Pons (tissue), 1 donor: ENCODE measurements around the gene TMEM127.
A peak's percentile ranks its signal among the peaks of the same experiment; 100 is the strongest.
"Not testable (repeated sequence)": the region's sequence is repeated elsewhere in the genome, so short reads cannot be mapped to it uniquely, and the experiment has no call there.

Experiments used
- DNase-seq: peaks from one replicate; pipeline ENCODE4 v3.0.0-alpha.2; 2016; ENCODE audit warnings: low spot score

The TMEM127 gene

DNA sequence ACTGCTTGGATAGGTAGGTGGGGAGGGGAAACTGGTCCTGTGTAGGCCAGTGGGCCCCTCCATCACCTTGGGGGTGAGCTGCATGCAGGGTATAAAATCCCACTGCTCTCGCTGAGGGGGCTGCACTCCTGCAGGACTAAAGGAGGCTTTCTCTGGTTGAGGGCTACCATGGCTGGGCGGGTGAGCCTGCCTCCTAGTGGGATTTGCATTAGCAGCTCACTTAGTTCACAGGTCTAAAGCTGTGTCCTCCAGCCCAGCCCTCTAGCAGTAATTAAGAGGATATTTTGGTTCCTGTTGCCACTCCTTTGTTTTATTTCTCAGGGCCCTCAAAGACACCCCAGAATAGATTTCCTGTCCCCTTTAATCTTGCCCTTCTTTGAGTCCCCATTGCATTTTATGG lies 24.6 kb downstream of the TMEM127 start:
- DNase-seq = no peak

DNA sequence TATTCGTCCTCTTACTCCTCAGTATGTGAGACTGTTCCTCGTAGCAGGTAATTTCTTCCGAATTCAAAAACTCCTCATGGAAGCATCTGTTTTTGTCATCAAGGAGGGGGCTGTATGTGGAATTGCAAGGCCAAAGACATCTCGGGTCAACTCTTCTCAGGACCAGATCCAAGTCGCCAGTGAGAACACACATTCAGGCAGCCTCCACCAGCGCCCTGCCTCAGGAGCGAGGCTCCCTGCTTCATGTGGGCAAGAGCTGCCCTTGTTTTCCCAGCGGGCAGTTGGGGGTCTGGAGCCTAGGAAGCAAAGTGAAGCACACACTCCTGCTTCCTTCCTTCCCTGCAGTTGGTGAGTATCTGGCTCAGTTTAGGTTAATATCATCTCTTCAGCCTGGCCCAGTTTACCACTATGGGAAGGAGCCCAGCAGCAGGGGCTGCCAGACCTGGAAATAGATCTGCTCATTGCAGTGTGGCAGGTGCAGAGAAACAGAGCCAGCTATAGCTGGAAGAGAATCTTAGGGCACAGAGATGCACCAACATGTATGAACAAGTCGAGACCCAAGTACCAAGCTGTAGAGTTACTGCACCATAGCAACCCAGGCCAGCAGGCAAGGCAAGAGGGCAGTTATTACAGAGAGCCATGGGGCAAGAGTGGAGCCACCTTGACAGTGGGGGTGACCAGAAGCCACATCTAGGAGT lies 25.3 kb downstream of the TMEM127 start:
- no peak for DNase-seq

GRCh38 chr2:96239745-96240264 lies 26.0 kb downstream of the TMEM127 start:
- no peak for DNase-seq

DNA sequence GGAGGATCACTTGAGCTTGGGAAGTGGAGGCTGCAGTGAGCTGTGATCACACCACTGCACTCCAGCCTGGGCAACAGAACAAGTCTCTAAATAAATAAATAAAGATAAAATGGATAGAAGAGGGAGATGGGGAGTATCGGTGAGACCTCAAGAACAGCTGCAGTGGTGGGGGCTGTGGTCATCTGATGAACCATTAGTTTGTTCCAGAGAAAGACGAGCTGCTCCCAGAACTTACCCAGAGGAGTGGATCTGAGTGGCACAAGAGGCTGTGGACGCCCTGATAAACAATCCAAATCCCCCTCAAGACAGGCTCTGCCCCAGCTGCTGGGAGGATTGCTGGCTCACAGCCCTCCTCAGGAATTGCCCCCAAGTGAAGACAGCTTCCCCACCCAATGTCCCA lies 26.7 kb downstream of the TMEM127 start:
- DNase-seq = no peak

- no peak for DNase-seq
These were observed 27.5 kb downstream of the TMEM127 start for GRCh38 chr2:96238266-96238665.

DNA sequence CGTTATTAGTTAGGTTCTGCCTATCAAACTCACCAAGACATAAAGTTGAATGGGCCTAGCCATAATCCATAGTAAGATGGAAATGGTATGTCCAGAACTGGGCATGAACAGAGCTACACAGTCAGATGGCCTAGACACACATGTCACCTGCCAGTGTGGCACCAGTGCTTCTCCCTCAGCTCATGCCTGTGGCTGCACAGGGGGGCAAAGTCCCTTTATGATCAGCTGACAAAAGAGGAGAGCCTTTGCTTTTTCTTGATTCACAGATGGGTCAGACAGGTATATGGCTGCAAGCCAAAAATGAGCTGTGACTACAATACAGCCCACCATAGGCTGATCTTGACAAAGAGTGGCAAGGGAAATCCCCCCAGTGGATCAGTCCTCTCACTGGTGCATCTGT lies 28.9 kb downstream of the TMEM127 start:
- no peak for DNase-seq

DNA sequence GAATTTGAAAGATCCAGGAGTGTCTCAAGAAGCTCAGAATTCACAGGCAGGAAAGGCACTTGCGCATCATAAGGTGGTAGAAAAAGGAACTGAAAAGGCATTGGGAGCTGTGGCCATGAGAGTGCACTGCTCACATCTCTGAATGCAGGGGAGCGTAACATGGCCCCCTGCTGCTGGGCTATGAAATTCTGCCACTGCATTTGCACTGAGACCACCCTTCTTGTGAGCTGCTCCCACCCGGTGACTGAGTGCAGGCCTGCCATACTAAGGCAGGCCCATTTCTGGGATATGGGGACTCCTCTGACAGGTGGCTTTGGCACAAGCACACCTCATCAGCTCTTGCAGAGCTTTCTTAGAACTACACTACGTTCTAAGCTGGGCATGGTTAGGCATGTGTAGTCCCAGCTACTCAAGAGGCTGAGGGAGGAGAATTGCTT lies 31.9 kb downstream of the TMEM127 start:
- no peak for DNase-seq

- no peak for DNase-seq
These were observed 32.4 kb downstream of the TMEM127 start for GRCh38 chr2:96233436-96233835.

DNA sequence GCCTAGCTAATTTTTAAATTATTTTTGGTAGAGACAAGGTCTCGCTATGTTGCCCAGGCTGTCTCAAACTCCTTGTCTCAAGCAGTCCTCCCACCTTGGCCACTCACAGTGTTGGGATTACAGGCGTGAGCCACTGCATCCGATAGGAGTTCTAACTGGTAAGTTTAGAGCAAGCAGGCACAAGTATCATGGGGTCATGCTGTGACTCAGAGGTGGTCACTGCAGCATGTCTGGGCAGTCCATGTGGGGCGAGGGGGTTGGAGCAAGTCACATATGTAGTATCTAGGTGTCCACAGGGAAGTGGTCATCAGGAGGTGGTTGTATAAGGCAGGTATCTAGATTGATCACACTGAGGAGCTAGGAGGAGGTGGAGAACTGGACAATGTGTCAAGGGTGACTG lies 34.5 kb downstream of the TMEM127 start:
- no peak for DNase-seq

DNA sequence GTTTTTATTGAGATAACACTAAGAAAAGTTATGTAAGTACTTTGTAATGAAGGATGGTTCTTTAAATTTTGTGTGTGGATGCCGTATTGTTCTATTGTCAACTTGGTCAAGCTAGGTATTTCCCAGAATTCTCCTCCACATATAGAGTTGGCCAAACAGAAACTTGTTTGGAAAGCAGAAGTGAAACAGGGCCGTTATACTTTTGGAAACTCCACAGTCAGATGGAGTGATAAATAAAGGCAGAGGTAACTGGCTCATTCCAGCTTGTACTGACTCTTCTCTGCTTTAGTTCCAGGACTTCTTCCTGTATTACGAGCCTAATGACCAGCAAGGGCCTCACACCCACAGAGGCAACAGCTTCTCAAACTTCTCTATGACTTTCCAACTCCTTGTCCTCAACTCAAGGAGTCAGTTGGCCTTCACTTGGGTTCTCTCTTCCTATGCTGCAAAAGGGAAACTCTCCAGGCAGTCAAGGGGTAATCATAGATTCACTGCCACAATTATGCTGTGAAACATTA lies 40.7 kb downstream of the TMEM127 start:
- peak; percentile 75 for DNase-seq

DNA sequence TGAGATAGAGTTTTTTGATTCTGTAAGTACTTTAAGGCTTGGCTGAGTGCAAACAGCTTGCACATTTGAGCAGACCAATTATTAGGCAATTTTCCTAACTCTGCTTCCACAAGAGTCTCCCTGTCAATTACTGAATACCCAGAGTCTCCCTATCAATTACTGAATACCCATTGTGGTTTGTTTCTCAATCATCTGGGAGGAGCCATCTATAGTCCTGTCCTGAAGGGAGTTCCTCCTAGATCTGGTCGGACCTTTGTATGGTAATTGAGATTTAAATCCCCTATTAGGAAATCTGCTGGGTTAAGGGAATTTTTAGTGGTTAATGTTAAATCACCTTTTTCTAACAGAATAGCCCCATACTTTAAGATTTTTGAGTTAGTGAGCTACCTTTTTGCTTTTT lies 44.7 kb downstream of the TMEM127 start:
- not testable (repeated sequence) for DNase-seq

- not testable (repeated sequence) for DNase-seq
These were observed 45.8 kb downstream of the TMEM127 start for GRCh38 chr2:96219959-96220358.

DNA sequence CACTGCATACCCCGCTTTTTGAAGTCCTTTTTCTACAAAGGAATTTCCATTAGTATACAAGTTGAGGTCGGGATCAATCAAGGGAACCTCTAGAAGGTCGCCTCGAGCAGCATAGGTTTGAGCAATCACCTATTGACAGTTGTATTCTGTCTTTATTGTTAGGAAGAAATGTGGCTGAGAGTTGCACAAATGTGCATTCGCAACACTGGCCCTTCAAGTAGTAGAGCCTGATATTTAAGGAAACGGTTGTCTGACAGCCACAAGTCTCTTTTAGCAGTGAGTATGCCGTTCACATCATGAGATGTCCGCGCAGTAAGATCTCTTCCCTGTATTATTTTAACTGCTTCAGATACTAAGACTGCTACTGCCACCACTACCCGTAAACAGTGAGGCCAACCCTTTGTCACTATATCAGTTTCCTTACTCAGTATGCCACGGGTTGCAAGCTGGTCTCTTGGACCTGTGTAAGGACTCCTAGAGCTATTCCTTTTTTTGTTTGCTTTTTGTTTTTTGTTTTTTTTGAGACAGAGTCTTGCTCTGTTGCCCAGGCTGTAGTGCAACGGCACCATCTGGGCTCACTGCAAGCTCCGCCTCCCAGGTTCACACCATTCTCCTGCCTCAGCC lies 47.2 kb downstream of the TMEM127 start:
- DNase-seq = peak; percentile 33

DNA sequence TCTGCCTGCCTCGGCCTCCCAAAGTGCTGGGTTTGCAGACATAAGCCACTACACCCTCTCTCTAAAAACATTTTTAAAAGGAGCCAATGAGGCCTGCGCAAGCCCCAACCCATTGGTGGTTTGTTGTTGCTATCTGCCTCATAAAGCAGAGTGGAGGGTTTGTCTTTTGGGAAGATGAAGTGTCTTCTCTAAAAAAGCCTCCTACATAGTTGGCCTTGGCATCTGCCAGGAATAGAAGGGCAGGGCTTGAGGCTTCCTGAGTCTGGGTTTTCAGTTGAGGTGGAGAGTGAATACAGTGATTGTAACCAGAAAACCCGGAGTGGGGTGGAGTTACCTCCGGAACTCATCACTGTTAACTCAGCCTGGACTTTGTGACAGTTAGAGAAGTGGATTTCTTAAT lies 51.2 kb downstream of the TMEM127 start:
- DNase-seq = no peak

GRCh38 chr2:96213379-96213778 lies 52.4 kb downstream of the TMEM127 start:
- DNase-seq = no peak

GRCh38 chr2:96212339-96212738 lies 53.5 kb downstream of the TMEM127 start:
- DNase-seq = no peak

DNA sequence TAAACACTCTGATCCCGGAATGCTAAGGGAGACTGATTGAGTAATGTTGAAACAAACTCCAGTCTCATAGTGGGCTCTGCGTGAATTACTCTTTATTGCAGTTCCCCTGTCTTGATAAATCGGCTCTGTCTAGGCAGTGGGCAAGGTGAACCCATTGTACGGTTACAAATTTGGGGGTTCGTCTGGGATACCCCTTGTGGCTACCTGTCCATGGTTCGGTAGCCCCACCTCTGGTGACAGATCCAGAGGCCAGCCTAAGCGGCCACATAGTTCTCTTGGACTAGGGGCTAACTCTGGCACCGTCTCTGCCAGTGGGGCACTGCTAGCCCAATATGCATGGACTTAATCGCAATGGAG lies 56.1 kb downstream of the TMEM127 start:
- no peak for DNase-seq

DNA sequence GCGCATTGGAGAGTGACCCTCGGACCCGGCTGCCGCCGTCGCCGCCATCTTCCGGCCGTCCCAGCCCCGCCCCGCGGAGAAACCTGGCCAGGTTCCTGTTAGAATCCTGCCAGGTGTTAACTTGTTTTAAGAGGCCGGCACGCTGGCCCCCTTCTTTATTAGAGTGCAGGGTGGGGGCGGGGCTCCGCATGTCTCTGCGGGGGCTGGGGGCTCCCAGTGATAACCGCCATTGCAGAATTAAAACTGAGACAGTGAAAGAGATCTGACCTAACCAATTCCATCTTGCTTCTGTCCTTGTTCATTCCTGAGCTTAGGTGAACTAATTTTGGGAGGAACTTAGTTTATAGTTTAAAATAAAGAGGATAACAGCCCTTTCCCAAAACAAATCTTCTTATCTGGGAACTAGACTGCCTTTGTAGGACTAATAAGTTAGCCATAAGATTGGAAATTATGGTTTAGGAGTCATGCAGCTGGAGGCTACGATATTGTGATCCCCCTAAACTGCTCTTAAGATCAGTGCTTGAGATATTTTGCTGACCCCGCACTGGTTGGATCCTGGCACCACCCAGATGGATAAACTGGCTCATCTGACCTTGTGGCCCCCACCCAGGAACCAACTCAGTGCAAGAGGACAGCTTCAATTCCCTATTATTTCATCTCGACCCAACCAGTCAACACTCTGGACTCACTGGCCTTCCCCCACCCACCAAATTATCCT lies 56.6 kb downstream of the TMEM127 start:
- no peak for DNase-seq

- DNase-seq = peak; percentile 94
These were observed 57.4 kb downstream of the TMEM127 start, which contains the start of gene STARD7 for GRCh38 chr2:96208143-96209010. TSS of gene STARD7 (minus strand) at chr2:96208827. CDS start at chr2:96208434, 393 bp downstream.

GRCh38 chr2:96207774-96208142 lies 58.0 kb downstream of the TMEM127 start:
- DNase-seq = no peak

GRCh38 chr2:96207073-96207773 lies 58.6 kb downstream of the TMEM127 start:
- DNase-seq = peak; percentile 36
